Sigmoid colon (tissue), 7 donors: ENCODE measurements around the gene TRPV5. TPM values are rescaled to one million over a fixed set of nuclear protein-coding genes. Genes with fewer than 3 reads are reported as not detected.

Experiments
- DNase-seq: peaks from one replicate; pipeline ENCODE4 v3.0.0-alpha.2; 2019
- H3K27ac ChIP-seq, 4 donors: fragments of 200-600 bp; sonication (generic); one replicate each; pipeline ENCODE4 v1.5.1; 2016 to 2019; ENCODE audit warnings: mild to moderate bottlenecking in 1 of 4
- H3K27me3 ChIP-seq, 3 donors: fragments of 200-600 bp; sonication (generic); one replicate each; pipeline ENCODE4 v1.5.1; 2019; ENCODE audit warnings: mild to moderate bottlenecking in 1 of 3
- H3K36me3 ChIP-seq, 4 donors: fragments of 200-600 bp; sonication (generic); one replicate each; pipeline ENCODE4 v1.5.1; 2016 to 2019
- H3K4me1 ChIP-seq, 4 donors: fragments of 200-600 bp; sonication (generic); one replicate each; pipeline ENCODE4 v1.5.1; 2017 to 2019
- H3K4me3 ChIP-seq, 4 donors: fragments of 200-600 bp; sonication (generic); one replicate each; pipeline ENCODE4 v1.5.1; 2017 to 2019; ENCODE audit warnings: mild to moderate bottlenecking in 2 of 4, moderate library complexity in 1 of 4
- H3K9me3 ChIP-seq, 4 donors: fragments of 200-600 bp in 3 of 4; sonication (generic) in 3 of 4; one replicate each; pipeline versions ENCODE4 v1.5.1 to v1.6.1; 2013 to 2019
- CTCF ChIP-seq, 4 experiments: fragments of 450-650 bp in 3 of 4; fragments of 200-600 bp in 1 of 4; IDR thresholded peaks; one replicate each; pipeline ENCODE4 v1.5.1; 2016 to 2019; ENCODE audit warnings: antibody characterized with exemption in 4 of 4, mild to moderate bottlenecking in 3 of 4, moderate library complexity in 2 of 4
- EP300 ChIP-seq, 4 donors: sonication (generic); formaldehyde crosslinking; IDR thresholded peaks; one replicate each; pipeline ENCODE4 v1.6.1; 2017; ENCODE audit warnings: antibody characterized with exemption in 4 of 4
- POLR2A ChIP-seq, 2 donors: fragments of 450-650 bp; IDR thresholded peaks; one replicate each; pipeline ENCODE4 v1.6.1; 2016; ENCODE audit warnings: antibody characterized with exemption in 2 of 2, mild to moderate bottlenecking in 2 of 2, moderate library complexity in 2 of 2
- POLR2AphosphoS5 ChIP-seq, 4 donors: sonication (generic); formaldehyde crosslinking; IDR thresholded peaks; one replicate each; pipeline ENCODE4 v1.6.1; 2017; ENCODE audit warnings: antibody characterized with exemption in 4 of 4
- WGBS, 2 donors: extraction: QIAGEN DNeasy Blood & Tissue Kit; methylation state at CpG; one replicate each; pipeline ENCODE4 v1.1.7; 2013; 5-methylcytosine and 5-hydroxymethylcytosine counted together
- intact Hi-C: fragments of 100-400 bp; cut with DNase I; formaldehyde crosslinking; loops from one replicate; pipeline ENCODE4 v1.15.1; 2023
- polyA plus RNA-seq, 3 donors: library from polyadenylated mRNA; stranded (reverse); fragments of 200-250 nt; gene quantifications; one replicate each; pipeline ENCODE4 v1.2.3, GENCODE V29; 2013
- total RNA-seq, 4 donors: library from RNA; depleted of rRNA; stranded (reverse); fragments of >200 nt; gene quantifications; one replicate each; pipeline ENCODE4 v1.1.0, GENCODE V29; 2016
- donor health status: healthy with polysubstance abuse.
- donor health status: Bipolar disorder and iron deficiency.
- donor health status: healthy.

The TRPV5 gene
- total and polyA plus RNA-seq, 7 donors: 0.03 TPM; not detected in 6

GRCh38 chr7:142897691-142898090 is 35.9 kb downstream of the TRPV5 start:
- intact Hi-C loops: no loop called here
- 92 to 93% methylated on average over 7 of the region's 7 CpGs for WGBS, 2 donors

GRCh38 chr7:142896741-142897379 is 36.7 kb downstream of the TRPV5 start:
- no peak overlapping the region for H3K4me3 ChIP-seq
- no peak overlapping the region for H3K27ac ChIP-seq
- DNase-seq: no peak
- no peaks in the 10 kb centered on the region for H3K9me3 ChIP-seq
- 83 to 87% methylated on average over 3 of the region's 3 CpGs for WGBS, 2 donors
- H3K27me3 ChIP-seq: no peaks in the 10 kb centered on the region
- H3K4me1 ChIP-seq: no peaks in the 10 kb centered on the region
- H3K36me3 ChIP-seq: no peaks in the 10 kb centered on the region
- intact Hi-C loops: no loop called here
- TF ChIP-seq POLR2AphosphoS5 (IDR thresholded peaks at IDR 0.05) (no peak), CTCF (IDR thresholded peaks at IDR 0.05) (no peak), POLR2A (IDR thresholded peaks at IDR 0.05) (no peak), EP300 (IDR thresholded peaks at IDR 0.05) (no peak)

More at GRCh38 chr7:142897691-142898090, 35.9 kb downstream of the TRPV5 start:
- Histone ChIP-seq H3K9me3 (no peaks in the 10 kb centered on the region), H3K36me3 (no peaks in the 10 kb centered on the region), H3K27me3 (no peaks in the 10 kb centered on the region), H3K4me1 (no peaks in the 10 kb centered on the region), H3K4me3 (no peak overlapping the region), H3K27ac (no peak overlapping the region)
- no peak for DNase-seq
- TF ChIP-seq EP300 (IDR thresholded peaks at IDR 0.05): no peak
- TF ChIP-seq CTCF (IDR thresholded peaks at IDR 0.05): no peak
- no peak for TF ChIP-seq POLR2A (IDR thresholded peaks at IDR 0.05)
- TF ChIP-seq POLR2AphosphoS5 (IDR thresholded peaks at IDR 0.05): no peak

- TF ChIP-seq CTCF (IDR thresholded peaks at IDR 0.05) (no peak), POLR2AphosphoS5 (IDR thresholded peaks at IDR 0.05) (no peak)
- Histone ChIP-seq H3K4me1 (no peaks in the 10 kb centered on the region), H3K27ac (no peak overlapping the region), H3K36me3 (no peaks in the 10 kb centered on the region), H3K27me3 (no peaks in the 10 kb centered on the region), H3K4me3 (no peak overlapping the region), H3K9me3 (no peaks in the 10 kb centered on the region)
- 87 to 88% methylated on average over 3 of the region's 3 CpGs for WGBS, 2 donors
- no peak for DNase-seq
- intact Hi-C loops: no loop called here
These were observed 37.4 kb downstream of the TRPV5 start for GRCh38 chr7:142896151-142896550.

GRCh38 chr7:142894985-142895593 is 38.5 kb downstream of the TRPV5 start:
- TF ChIP-seq POLR2A (IDR thresholded peaks at IDR 0.05) (no peak), POLR2AphosphoS5 (IDR thresholded peaks at IDR 0.05) (no peak), EP300 (IDR thresholded peaks at IDR 0.05) (no peak), CTCF (IDR thresholded peaks at IDR 0.05) (no peak)
- WGBS, 2 donors: 10 to 57% methylated on average over 6 of the region's 6 CpGs

More at GRCh38 chr7:142894985-142895593, 38.5 kb downstream of the TRPV5 start:
- Histone ChIP-seq H3K27me3 (no peaks in the 10 kb centered on the region), H3K27ac (no peak overlapping the region), H3K9me3 (no peaks in the 10 kb centered on the region), H3K36me3 (no peaks in the 10 kb centered on the region), H3K4me1 (no peaks in the 10 kb centered on the region), H3K4me3 (no peak overlapping the region)
- no peak for DNase-seq
- intact Hi-C loops: no loop called here
